Measurements from ENCODE around the gene FNBP1L. TPM values are rescaled to one million over a fixed set of nuclear protein-coding genes. Genes with fewer than 3 reads are reported as not detected.

Gene FNBP1L
- total RNA-seq, 1 donor from 2014 or later = 122 TPM

DNA sequence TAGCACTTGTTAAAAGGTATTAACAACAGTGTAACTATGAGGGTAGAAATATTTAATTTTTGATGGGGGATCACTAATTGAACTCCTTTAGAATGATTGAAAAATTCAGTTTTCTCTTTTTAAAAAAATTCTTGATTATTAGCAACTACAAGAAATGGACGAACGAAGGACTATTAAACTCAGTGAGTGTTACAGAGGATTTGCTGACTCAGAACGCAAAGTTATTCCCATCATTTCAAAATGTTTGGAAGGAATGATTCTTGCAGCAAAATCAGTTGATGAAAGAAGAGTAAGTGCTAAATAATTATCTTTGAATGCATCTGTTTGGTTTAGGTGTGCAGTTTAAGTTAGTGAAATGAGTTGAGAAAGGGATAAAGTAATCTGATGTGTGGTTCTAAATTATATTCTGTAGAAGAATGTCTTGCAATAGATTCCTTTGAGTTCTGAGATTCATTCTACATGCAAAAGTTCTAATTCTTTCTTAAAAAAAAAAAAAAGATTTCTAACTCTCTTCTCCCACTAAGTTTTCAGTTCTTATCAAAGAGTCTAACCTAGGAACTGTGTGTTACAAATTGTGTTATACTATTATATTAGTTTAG, 85.0 kb downstream of the FNBP1L start:
- DNase-seq (ENCODE audit: low read depth) = no peak

DNA sequence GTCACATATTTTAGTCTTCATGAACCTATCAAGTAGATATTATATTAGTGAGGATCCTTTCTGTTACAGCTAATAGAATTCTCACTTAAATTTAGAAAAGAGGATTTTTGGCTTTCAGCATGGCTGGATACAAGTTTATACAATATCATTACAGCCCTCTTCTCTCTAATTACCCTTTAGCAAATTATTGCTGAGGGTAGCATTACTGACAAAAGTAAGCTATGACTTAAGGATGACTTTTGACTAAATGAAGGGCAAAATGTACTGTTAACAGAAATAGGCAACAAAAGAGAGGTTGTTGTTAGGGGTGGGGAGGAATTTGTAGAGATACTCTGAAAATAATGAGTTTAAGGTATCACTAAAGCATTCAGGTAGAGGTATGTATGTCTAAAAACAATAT, 85.8 kb downstream of the FNBP1L start:
- no peak for DNase-seq (ENCODE audit: low read depth)

DNA sequence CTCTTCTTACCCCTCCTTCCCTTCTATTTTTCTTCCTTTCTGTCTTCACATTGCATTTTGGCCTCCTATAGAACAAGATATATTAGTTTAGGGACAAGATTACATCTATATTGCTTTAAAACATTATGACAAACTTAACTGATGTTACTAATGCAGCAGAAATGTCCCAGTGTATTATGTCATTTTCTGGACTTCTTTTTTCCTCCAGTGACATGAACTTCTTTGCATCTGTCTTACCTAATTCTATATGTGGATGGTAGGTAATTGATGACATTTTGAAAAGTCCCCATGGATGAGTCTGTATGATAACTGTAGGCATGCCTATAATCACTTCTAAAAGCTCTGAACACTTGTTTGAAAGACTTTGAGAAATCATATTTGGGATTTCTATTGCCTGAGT, 89.5 kb downstream of the FNBP1L start:
- DNase-seq (ENCODE audit: low read depth) = no peak

DNA sequence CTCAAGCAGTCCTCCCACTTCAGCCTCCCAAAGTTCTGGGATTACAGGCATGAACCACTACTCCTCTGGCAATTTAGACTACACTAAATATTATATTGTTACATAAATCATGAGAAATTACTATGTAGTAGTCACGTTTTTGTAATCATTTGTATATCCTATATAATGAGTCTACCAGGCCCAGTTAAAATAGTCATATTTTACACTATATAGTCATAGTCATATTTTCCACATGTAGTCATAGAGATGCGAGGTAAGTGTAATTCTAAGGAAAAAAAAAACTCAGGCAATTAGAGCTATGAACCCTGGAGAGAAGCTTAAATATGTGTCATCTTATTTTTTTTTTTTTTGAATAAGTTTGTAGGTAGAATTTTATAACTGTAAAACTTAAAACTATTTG, 90.0 kb downstream of the FNBP1L start:
- no peak for DNase-seq (ENCODE audit: low read depth)

DNA sequence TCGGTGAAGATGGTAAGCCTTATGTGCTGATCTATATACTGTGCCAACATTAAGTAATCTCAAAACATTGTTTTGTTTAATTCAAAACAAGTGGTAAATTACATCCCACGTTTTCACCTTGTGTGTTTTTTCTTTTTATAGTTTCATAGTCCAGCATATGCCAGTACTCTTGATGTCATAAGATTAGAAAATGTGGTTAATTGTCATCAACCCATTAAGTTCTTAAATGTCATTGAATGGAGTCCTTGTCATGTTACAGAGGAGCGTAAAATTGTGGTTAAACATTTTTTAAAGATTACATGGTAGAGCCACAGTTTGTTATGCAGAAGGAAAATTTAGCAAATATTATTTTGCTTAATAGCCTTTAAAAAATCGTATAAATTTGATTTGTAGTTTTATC, 93.1 kb downstream of the FNBP1L start:
- DNase-seq (ENCODE audit: low read depth) = no peak

DNA sequence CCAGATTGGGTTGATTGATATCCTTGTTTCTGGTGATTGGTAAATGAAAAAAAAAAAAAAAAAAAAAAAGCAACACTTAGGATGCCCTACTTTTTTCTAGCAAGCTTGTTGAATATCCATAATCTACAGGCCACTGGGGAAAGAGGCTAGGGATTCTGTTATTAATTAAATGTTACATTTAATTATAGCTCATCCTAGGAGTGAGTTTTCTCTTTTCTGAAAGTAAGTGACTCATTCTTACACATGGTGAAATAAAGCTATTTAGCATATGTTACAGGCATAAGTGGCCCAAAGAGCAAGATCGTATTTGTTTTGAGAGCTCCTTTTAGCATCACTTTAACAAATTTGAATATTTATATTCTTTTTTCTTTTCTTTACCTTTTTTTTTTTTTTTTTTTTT, 94.5 kb downstream of the FNBP1L start:
- peak; percentile 29 for DNase-seq (ENCODE audit: low read depth)

DNA sequence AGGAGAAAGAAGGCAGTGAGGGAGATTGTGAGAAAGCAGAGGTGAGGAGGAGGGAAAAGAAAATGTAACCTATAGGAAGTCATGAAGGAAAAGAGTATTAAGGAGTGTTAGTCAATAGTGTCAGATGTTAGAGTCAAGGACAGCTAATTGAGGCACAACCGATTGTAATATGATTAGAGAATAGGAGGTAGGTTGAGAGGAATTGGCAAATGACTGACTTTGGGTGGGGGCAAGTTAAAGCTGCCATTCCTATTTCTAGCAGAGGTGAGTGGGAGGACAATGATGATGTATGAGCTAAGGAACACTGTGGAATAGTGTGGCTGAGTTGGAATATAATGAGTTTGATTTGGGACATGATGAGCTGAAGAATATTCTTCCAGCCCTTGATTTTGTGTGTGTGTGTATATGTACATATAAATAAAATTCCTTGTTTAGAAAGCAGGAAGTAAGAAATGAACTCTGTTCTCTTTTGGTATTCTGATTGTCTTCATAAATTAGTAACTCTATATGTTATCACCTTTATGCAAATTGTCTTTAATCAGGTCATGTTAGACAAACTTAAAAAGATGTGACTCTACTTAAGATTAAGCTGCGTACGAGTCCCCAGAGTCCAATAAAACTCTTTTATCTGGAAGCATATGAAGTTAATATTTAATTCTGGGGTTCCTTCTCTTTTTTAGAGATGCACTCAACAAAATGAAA, 98.4 kb downstream of the FNBP1L start:
- DNase-seq (ENCODE audit: low read depth) = no peak

DNA sequence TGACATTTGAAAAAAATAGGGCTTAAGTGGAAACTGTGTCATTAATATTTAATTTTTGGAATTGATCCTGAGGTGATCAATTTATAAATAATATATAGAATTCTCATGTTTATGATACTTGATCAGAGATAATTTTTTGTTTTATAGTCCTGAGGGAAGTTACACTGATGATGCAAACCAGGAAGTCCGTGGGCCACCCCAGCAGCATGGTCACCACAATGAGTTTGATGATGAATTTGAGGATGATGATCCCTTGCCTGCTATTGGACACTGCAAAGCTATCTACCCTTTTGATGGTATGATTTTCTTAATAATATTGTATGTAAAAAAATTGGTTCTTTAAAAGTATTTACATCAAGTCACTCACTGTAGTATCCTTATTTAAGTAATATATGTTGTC, 101.2 kb downstream of the FNBP1L start:
- DNase-seq (ENCODE audit: low read depth) = no peak

DNA sequence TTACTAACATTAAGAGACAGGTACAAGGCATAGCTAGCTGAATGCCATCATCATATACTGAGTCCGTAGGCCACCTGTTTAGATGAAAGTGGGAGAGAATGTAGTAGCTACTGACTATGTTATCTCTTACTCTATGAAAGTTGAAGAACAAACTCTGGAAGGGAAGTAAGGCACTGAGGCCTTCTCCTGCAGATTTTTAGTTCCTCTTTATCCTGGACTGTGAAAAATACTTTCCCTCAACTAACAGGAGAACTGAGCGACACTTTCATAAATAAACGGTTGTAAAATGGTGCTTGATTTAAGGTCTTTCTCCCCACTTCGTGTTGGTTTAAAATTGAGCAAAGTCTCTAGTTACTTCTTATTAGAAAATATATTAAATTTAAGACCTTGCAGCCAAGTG, 101.9 kb downstream of the FNBP1L start:
- no peak for DNase-seq (ENCODE audit: low read depth)

DNA sequence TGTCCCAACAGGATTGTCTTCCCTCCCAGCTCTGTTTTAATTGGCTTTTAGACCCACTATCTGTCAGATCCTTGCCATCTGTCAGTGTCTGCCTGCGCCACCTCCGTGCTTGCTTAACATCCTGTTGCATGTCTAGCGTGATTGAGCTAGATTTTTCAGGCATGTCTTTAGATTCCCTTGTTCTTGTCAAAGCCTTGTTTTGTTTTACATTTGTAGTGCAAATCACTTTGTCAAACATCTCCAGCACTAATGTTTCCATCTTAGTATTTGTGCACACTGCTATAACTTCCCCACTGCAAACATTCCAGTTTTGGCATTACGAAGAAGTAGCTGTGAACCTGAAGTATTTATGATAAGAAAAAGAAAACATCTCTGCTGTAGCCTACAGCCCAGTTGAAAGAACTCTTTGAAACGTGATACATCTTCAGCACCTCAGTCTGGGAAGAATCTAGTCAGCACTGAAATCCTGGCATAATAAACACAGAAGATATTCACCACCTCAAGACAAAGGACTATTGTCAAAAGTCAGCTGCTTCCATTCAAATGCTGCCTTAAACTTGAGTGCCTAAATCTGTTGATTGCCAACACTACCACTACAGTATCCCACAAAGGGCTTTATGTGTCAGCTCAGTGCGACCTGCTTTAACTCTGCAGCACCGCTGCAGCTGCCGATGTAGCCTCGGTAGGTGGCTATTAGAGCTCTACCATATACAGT, 105.0 kb downstream of the FNBP1L start:
- DNase-seq (ENCODE audit: low read depth) = no peak

DNA sequence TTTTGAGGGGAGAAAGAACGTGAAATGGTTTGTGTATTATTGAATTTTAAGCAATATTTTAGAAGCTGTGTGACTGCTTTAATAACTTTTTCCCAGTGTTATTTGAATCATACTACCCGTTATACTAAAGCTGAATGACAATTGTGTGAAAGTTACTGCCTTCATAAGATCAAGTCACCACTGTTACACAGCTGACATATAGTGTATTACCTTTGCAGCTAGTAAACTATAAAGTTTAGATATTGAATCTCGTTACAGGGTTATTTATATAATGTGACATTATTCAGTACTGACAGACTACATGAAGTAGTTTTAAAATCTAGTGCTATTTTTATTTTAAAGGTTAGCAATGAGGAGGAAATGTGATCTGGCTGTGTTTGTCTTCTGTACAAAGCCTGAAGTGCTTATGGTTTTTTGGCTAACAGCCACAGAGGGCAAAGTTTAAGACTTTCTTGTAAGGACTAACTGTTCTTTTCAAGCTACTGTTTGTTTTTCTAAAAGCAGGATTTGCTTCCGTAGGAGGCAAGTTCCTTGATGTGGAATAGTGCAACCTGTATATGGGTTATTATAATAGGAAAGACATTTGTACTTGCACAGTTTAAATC, 106.1 kb downstream of the FNBP1L start:
- peak; percentile 85 for DNase-seq (ENCODE audit: low read depth)

DNA sequence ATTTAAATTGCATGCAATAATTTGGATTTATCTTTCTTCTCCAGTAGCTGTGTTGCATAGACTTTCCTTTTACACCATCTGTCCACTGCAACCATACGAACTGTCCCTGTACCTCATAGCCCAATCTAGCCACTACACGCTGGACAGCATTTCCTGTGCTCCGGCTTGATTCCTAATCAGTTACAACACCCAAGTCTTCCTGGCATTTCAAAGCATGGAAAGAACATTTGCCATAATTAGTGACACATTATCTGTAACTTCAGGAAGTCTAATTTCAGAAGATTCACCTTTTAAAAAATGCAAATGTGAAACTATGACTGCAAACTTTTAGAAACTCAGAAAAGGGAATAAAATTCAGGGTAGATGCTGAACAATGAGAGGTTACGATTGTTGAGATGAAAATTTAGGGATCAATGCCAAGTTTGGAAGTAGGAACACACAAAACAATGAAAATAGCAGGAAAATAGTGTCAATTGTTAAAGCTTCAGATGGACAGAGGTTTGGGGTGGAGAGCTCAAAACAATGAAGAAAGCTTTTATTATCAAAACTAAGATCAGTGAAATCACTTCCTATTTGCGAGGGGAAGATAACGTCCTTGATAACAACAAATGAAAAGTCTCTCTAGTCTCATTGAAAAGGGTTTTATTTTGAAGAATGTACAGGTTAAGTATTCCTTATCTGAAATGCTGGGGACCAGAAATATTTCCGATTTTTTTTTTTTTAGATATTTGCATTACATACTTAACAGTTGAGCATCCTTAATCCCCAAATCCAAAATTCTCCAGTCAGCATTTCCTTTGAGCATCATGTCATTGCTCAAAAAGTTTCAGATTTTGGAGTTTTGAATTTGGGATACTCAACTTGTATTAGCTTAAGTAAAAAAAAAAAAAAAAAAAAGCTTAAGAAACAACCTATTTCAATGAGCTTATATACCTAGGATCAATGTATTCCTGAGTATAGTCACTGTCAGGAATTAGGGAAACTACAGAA, 107.3 kb downstream of the FNBP1L start:
- no peak for DNase-seq (ENCODE audit: low read depth)

DNA sequence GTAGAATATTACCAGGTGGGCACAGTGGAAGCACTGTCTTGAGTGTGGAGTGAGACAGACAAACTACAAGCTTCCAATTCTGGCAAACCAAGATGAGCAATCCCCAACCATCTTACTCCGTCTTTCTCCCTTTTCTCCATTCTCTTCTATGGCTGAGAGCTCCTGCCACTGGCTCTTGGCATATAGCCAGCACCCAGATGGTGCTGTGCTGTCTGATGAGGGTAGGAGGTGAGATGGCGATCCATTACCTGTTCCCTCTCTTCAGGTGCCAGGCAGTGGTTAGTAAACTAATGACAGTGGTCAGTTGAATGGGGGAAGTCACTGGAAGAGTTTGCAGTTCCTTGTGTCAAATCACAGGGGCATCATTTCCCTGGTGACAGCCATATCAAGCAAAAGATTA, 108.4 kb downstream of the FNBP1L start:
- no peak for DNase-seq (ENCODE audit: low read depth)

DNA sequence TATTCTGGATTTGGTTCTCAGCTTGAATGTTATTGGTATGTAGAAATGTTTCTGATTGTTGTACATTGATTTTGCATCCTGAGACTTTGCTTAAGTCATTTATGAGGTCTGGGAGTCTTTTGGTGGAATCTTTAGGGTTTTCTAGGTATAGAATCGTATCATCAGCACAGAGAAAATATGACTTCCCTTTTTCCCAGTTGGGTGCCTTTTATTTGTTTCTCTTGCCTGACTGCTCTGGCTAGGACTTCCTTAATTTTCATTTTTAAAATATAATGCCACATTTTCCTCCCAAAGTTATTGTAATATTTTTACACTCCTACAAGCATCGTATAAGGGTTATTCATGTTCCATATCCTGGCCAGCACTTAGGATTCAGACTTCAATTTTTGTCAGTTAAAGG, 111.1 kb downstream of the FNBP1L start:
- DNase-seq (ENCODE audit: low read depth) = no peak

DNA sequence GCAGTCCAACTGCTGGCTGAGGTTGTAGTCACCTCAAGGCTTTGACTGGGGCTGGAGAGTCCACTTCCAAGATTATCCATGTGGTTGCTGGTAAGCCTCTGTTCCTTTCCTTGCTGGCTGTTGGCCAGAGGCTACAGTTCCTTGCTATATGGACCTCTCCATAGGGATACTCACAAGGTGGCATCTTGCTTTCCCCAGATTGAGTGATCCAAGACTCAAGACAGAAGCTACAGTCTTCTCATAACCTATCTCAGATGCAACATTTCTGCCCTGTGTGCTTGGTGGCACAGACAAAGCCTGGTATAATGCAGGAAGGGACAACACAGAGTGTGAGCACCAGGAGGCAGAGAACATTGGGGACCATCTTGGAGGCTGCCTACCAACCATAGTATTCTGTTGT, 111.8 kb downstream of the FNBP1L start:
- no peak for DNase-seq (ENCODE audit: low read depth)

DNA sequence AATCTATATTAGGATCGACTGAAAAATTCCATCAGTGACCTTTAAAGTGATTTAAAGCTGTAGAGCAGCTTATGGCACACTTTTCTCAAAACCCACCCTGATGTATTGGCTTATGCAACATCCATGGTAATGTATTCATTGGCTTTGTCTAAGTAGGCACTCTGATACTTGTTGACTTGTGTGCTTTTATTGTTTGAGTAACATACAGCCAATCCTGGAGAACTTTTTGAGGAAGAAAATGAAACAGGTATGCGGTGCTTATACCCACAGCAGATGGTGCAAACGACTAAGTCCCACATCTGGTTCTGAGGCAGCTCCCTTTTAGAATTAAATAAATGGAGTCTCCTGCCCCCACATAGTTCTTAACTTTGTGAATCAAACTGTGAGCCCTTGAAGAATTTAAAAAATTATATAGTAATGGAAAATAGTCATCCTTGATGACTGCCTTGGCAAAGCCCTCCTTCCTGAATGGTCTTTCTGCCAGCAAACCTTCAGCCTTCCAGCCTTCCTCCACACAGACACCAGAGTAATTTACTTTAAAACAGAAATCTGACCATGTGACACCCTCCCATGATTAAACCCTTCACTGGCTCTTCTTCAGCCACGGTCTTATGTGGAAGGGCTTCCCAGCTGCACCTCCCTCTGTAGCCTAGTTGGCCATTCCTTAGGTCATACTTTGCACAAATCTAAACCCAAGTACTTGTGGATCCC, 117.7 kb downstream of the FNBP1L start:
- DNase-seq (ENCODE audit: low read depth) = no peak

DNA sequence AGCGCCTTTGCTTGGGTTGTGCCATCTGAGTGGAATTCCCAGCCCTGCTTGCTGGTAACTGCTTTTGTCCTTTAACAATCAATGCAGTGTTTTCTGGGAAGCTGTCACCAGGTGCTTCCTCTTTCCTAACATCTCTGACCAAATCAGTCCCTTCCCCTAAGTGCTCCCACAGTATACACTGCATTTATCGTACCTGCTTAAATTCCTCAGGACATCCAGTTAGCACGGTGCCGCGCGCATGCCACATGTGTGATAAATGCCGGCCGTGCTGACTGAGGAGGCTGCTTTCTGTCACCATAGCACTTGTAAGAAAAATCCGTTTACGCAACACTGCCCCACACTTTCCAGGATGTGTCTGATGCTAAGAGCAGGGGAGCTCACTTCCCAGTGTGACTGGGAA, 118.3 kb downstream of the FNBP1L start:
- no peak for DNase-seq (ENCODE audit: low read depth)

DNA sequence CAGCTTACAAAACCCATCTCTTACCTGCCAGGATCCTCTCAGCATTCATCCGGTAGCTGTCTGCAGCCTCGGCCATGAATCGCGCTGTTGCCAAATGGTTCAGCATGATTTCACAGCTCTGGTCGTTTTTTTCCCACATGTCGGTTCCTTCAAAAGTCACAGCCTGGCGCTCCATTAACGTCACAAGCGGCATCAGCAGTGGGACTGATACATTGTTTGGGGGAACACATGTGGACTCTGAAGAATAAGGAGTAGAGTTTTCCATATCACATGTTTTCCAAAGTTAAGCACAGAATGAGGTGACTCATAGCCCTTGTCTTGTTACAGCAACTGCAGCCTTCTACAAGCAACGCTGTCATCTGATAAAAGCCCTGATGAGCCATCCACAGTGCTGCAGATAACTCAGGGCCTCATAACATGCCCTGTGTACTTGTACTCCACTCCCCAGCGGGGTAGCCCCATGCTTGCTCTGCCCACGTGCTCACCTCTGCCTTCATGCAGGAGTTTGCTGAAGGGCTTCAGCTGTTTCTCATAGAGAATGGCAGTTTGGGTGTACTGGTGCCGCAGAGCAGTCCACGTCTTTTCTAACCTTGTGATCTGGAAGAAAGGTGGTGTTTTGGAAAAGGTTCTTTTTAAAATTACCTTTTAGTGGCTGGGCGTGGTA, 119.5 kb downstream of the FNBP1L start:
- DNase-seq (ENCODE audit: low read depth) = peak; percentile 74

DNA sequence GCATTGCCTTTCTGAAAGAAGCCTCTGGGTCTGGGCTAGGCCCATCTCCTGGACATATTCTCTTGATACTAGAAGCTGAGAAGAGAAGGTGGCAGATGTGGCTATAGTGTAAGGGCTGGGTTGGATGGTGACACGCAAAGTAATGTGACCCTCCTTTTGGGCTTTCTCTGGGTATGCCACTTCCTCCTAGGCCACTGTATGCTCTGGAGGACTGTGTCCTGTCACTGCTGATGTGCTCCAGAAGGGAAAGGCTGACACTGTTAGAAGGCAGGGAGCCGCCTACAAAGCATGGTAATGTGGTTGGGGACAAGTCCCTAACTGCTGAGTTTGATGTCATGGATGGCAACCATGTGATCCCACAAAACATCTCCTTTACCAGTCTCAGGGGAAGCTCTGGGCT, 121.6 kb downstream of the FNBP1L start:
- no peak for DNase-seq (ENCODE audit: low read depth)

DNA sequence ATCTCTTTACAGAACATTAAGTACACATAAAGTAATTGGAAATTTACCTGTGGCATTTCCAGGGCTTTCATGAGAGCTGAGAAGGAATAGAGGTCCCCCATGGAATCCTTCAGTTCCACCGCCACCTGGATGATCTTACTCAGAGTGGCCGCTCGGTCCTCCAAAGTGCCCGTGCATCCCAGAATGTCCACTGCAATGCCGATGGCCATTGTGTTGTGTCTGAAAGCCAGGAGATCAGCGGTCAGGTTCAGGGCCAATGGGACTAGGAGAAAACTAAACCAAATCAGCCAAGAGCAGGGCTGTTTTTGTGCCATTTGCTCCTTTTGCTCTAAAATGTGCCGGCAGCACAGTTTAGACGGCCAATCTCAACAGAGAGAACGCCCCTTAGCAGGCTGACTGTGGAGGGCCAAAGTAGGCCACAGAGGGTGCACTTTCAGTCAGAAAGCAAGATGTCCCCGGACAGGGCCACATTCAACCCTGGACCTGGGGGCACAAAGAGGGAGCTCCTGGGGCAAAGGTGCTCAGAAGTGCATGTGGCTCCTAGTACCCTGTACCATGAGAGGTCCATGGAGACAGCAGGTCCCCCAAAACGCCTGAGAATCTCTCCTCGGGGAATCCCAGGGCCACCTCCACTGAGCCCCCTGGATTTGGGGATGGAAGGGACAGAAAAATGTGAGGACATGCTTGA, 123.8 kb downstream of the FNBP1L start:
- no peak for DNase-seq (ENCODE audit: low read depth)
